HepG2 (cell line): ENCODE results near the gene ACAT2.

ENCODE experiments used
- MED1 ChIP-seq: sonication (generic); formaldehyde crosslinking; IDR thresholded peaks from 2 replicates; pipeline ENCODE4 v1.4.0; 2020; ENCODE audit warnings: missing genetic modification reagents
- NCOA5 ChIP-seq: sonication (generic); formaldehyde crosslinking; IDR thresholded peaks from 2 replicates; pipeline ENCODE4 v1.4.0; 2020; ENCODE audit warnings: missing genetic modification reagents
- NR2F1 ChIP-seq, 2 experiments: fragments of 450-650 bp in 1 of 2; formaldehyde crosslinking in 1 of 2; IDR thresholded peaks; 2 replicates each; pipeline versions ENCODE4 v1.5.0 to v1.6.1; 2016 to 2020; ENCODE audit warnings: mild to moderate bottlenecking in 1 of 2, missing compliant biosample characterization in 1 of 2, missing genetic modification reagents in 1 of 2, moderate library complexity in 1 of 2
- POLR2A ChIP-seq, 2 experiments: IDR thresholded peaks; 2 replicates each; pipeline ENCODE4 v1.6.1; 2011; ENCODE audit warnings: low read depth in 2 of 2, low read length in 2 of 2, mild to moderate bottlenecking in 1 of 2, moderate library complexity in 1 of 2; ENCODE audit not compliant: insufficient read depth in 1 of 2
- POLR2AphosphoS5 ChIP-seq: IDR thresholded peaks from 2 replicates; pipeline ENCODE4 v1.6.1; 2012; ENCODE audit warnings: low read depth, low read length
- ZC3H4 ChIP-seq: sonication (generic); formaldehyde crosslinking; IDR thresholded peaks from 2 replicates; pipeline ENCODE4 v1.4.0; 2020; ENCODE audit warnings: missing genetic modification reagents, borderline replicate concordance
- ZNF589 ChIP-seq: sonication (generic); formaldehyde crosslinking; conservative IDR thresholded peaks from 2 replicates; pipeline ENCODE4 v1.8.0; 2022; ENCODE audit warnings: mild to moderate bottlenecking, moderate library complexity, missing genetic modification reagents
- TF ChIP-seq, protein P1 (sequence below): IDR thresholded peaks from 2 replicates; pipeline ENCODE4 v1.6.1; 2016

DNA sequence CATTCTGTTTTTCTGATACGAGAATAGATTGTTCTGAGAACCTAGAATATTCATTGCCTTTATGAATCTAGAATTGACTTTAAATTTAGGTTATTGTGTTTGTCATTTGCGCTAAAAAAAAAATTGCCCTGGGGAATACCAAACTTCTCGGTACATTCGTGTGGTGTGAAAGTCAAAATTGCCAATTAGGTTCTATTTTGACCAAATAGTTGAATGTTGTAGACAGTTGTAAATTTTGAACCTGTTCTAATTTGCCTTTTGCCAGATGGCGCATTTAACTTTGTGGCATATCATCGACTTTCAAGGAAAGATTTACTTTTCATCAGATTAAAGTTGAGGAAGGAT is 31.5 kb upstream of the ACAT2 start:
- TF ChIP-seq POLR2AphosphoS5 = no peak
- TF ChIP-seq POLR2A (IDR thresholded peaks at IDR 0.05; ENCODE audit: insufficient read depth in 1 of 2, low read depth in 2 of 2, low read length in 2 of 2) = no peak
- no peak for TF ChIP-seq ZNF589 (CRISPR knock-in tag)
- TF ChIP-seq, protein P1, sequence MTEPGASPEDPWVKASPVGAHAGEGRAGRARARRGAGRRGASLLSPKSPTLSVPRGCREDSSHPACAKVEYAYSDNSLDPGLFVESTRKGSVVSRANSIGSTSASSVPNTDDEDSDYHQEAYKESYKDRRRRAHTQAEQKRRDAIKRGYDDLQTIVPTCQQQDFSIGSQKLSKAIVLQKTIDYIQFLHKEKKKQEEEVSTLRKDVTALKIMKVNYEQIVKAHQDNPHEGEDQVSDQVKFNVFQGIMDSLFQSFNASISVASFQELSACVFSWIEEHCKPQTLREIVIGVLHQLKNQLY (CRISPR knock-in tag) = no peak
- TF ChIP-seq NR2F1 (CRISPR knock-in tag; IDR thresholded peaks at IDR 0.05) = no peak
- no peak for TF ChIP-seq MED1
- TF ChIP-seq NCOA5 (CRISPR knock-in tag) = no peak
- no peak for TF ChIP-seq ZC3H4 (CRISPR knock-in tag)
